Activated T-cell treated with anti-CD3 and anti-CD28 coated beads, Interleukin-2, amount 50 U/mL, for 4 hours (primary cell): Measurements from ENCODE around the gene CALML3. TPM values are rescaled to one million over a fixed set of nuclear protein-coding genes. Genes with fewer than 3 reads are reported as not detected.

Source experiments
- ATAC-seq, 2 donors: fragments of 200-7000 bp; cut with Tn5 transposase; one replicate each; pipeline ENCODE4 v1.10.0; 2021
- DNase-seq: peaks from one replicate; pipeline ENCODE4 v3.0.0-alpha.2; 2020
- H3K27me3 Mint-ChIP-seq: one replicate; pipeline ENCODE4 v1.8.0; 2021; ENCODE audit warnings: low read depth, mixed read lengths
- H3K36me3 Mint-ChIP-seq: one replicate; pipeline ENCODE4 v1.8.0; 2022; ENCODE audit warnings: mixed read lengths; ENCODE audit not compliant: insufficient read depth
- H3K4me1 Mint-ChIP-seq: one replicate; pipeline ENCODE4 v1.8.0; 2021; ENCODE audit warnings: low read depth, mixed read lengths
- H3K4me3 Mint-ChIP-seq: one replicate; pipeline ENCODE4 v1.8.0; 2021; ENCODE audit warnings: mild to moderate bottlenecking, moderate library complexity, mixed read lengths
- H3K9me3 Mint-ChIP-seq: one replicate; pipeline ENCODE4 v1.8.0; 2021; ENCODE audit warnings: mixed read lengths
- total RNA-seq, 3 donors: library from RNA; stranded (reverse); gene quantifications; one replicate each; pipeline ENCODE4 v1.2.1, GENCODE V29; 2021

The CALML3 gene
- total RNA-seq, 3 donors from 2014 or later = not detected

GRCh38 chr10:5508161-5508604 lies 16.6 kb upstream of the CALML3 start:
- no peak overlapping the region for H3K4me3 Mint-ChIP-seq
- peaks cover 13% of the 10 kb centered on the region for H3K27me3 Mint-ChIP-seq
- no peak for ATAC-seq
- DNase-seq = no peak
- H3K9me3 Mint-ChIP-seq = no peaks in the 10 kb centered on the region
- H3K36me3 Mint-ChIP-seq = no peaks in the 10 kb centered on the region
- H3K4me1 Mint-ChIP-seq = peaks cover 4% of the 10 kb centered on the region

- DNase-seq (no peak), ATAC-seq (no peak)
- H3K9me3 Mint-ChIP-seq = no peaks in the 10 kb centered on the region
- no peaks in the 10 kb centered on the region for H3K36me3 Mint-ChIP-seq
- H3K27me3 Mint-ChIP-seq = peaks cover 12% of the 10 kb centered on the region
- H3K4me3 Mint-ChIP-seq = no peak overlapping the region
- peaks cover 8% of the 10 kb centered on the region for H3K4me1 Mint-ChIP-seq
These were observed 16.0 kb upstream of the CALML3 start for GRCh38 chr10:5508786-5509185.

- Mint-ChIP-seq H3K4me3 (no peak overlapping the region), H3K36me3 (no peaks in the 10 kb centered on the region), H3K9me3 (no peaks in the 10 kb centered on the region), H3K27me3 (peaks cover 12% of the 10 kb centered on the region), H3K4me1 (peaks cover 8% of the 10 kb centered on the region)
- DNase-seq (no peak), ATAC-seq (no peak)
These were observed 15.5 kb upstream of the CALML3 start for GRCh38 chr10:5509236-5509635.

- Mint-ChIP-seq H3K36me3 (no peaks in the 10 kb centered on the region), H3K9me3 (no peaks in the 10 kb centered on the region), H3K4me1 (peaks cover 8% of the 10 kb centered on the region), H3K4me3 (no peak overlapping the region), H3K27me3 (peaks cover 12% of the 10 kb centered on the region)
- no peak for DNase-seq
- no peak for ATAC-seq
These were observed 15.1 kb upstream of the CALML3 start for GRCh38 chr10:5509691-5510090.

GRCh38 chr10:5510281-5511072 lies 14.3 kb upstream of the CALML3 start:
- no peak for DNase-seq
- peaks cover 8% of the 10 kb centered on the region for H3K4me1 Mint-ChIP-seq
- H3K9me3 Mint-ChIP-seq = no peaks in the 10 kb centered on the region
- no peak overlapping the region for H3K4me3 Mint-ChIP-seq
- H3K27me3 Mint-ChIP-seq = peaks cover 13% of the 10 kb centered on the region
- no peak for ATAC-seq
- peaks cover under 1% of the 10 kb centered on the region for H3K36me3 Mint-ChIP-seq

- H3K36me3 Mint-ChIP-seq = peaks cover 2% of the 10 kb centered on the region
- no peak overlapping the region for H3K4me3 Mint-ChIP-seq
- DNase-seq (no peak), ATAC-seq (no peak)
- H3K27me3 Mint-ChIP-seq = peaks cover 18% of the 10 kb centered on the region
- H3K9me3 Mint-ChIP-seq = no peaks in the 10 kb centered on the region
- H3K4me1 Mint-ChIP-seq = peaks cover 8% of the 10 kb centered on the region
These were observed 13.4 kb upstream of the CALML3 start for GRCh38 chr10:5511231-5511884.

- ATAC-seq = no peak
- H3K4me3 Mint-ChIP-seq = no peak overlapping the region
- H3K9me3 Mint-ChIP-seq = no peaks in the 10 kb centered on the region
- H3K36me3 Mint-ChIP-seq = peaks cover 2% of the 10 kb centered on the region
- peaks cover 18% of the 10 kb centered on the region for H3K27me3 Mint-ChIP-seq
- DNase-seq = no peak
- H3K4me1 Mint-ChIP-seq = peaks cover 8% of the 10 kb centered on the region
These were observed 12.9 kb upstream of the CALML3 start for GRCh38 chr10:5511885-5512280.

GRCh38 chr10:5512331-5512730 lies 12.4 kb upstream of the CALML3 start:
- no peak overlapping the region for H3K4me3 Mint-ChIP-seq
- H3K36me3 Mint-ChIP-seq = peaks cover 2% of the 10 kb centered on the region
- no peak for DNase-seq
- H3K27me3 Mint-ChIP-seq = peaks cover 18% of the 10 kb centered on the region
- H3K9me3 Mint-ChIP-seq = no peaks in the 10 kb centered on the region
- ATAC-seq = no peak
- peaks cover 8% of the 10 kb centered on the region for H3K4me1 Mint-ChIP-seq

- ATAC-seq (peak in 1 of 2 donors; percentile 43), DNase-seq (no peak)
- H3K9me3 Mint-ChIP-seq = no peaks in the 10 kb centered on the region
- H3K4me1 Mint-ChIP-seq = peaks cover 8% of the 10 kb centered on the region
- peaks cover 18% of the 10 kb centered on the region for H3K27me3 Mint-ChIP-seq
- no peak overlapping the region for H3K4me3 Mint-ChIP-seq
- H3K36me3 Mint-ChIP-seq = peaks cover 2% of the 10 kb centered on the region
These were observed 11.7 kb upstream of the CALML3 start for GRCh38 chr10:5512881-5513612.

- ATAC-seq = no peak
- Mint-ChIP-seq H3K4me3 (no peak overlapping the region), H3K36me3 (peaks cover 2% of the 10 kb centered on the region), H3K9me3 (no peaks in the 10 kb centered on the region), H3K4me1 (peaks cover 8% of the 10 kb centered on the region), H3K27me3 (peaks cover 18% of the 10 kb centered on the region)
- DNase-seq = no peak
These were observed 10.4 kb upstream of the CALML3 start for GRCh38 chr10:5514226-5514850.

- Mint-ChIP-seq H3K4me1 (peaks cover 8% of the 10 kb centered on the region), H3K4me3 (no peak overlapping the region), H3K27me3 (peaks cover 18% of the 10 kb centered on the region), H3K36me3 (peaks cover 2% of the 10 kb centered on the region), H3K9me3 (no peaks in the 10 kb centered on the region)
- no peak for DNase-seq
- ATAC-seq = no peak
These were observed 8.6 kb upstream of the CALML3 start for GRCh38 chr10:5515948-5516761.

GRCh38 chr10:5517546-5517945 lies 7.2 kb upstream of the CALML3 start:
- peaks cover 11% of the 10 kb centered on the region for H3K27me3 Mint-ChIP-seq
- peaks cover 2% of the 10 kb centered on the region for H3K36me3 Mint-ChIP-seq
- H3K9me3 Mint-ChIP-seq = no peaks in the 10 kb centered on the region
- H3K4me1 Mint-ChIP-seq = peaks cover 8% of the 10 kb centered on the region
- no peak overlapping the region for H3K4me3 Mint-ChIP-seq
- DNase-seq (no peak), ATAC-seq (no peak)

GRCh38 chr10:5518143-5518542 lies 6.6 kb upstream of the CALML3 start:
- H3K9me3 Mint-ChIP-seq = no peaks in the 10 kb centered on the region
- peaks cover 10% of the 10 kb centered on the region for H3K27me3 Mint-ChIP-seq
- ATAC-seq = no peak
- H3K4me1 Mint-ChIP-seq = peaks cover 4% of the 10 kb centered on the region
- H3K4me3 Mint-ChIP-seq = no peak overlapping the region
- DNase-seq = no peak
- H3K36me3 Mint-ChIP-seq = peaks cover 2% of the 10 kb centered on the region
